ENCODE measurements around the gene PURA.

PURA gene

DNA sequence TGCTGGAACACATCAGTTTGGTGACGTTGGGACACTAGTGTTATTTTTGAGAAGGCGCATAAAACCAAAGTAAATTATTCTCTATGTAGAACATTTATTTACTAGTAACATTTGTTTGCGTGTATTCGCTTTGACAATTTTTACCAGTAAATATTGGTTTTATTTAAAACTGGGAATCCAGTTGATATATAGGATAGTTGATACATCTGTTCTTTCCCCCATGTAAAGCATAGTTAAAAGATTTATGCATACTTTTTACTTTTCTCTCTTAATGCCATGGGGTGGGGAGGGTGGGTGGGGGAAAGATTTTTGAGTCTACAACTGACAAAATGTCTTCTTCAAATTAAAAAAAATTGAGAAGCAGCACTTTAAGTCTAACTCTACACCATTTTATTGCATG lies 11.7 kb downstream of the PURA start, which contains the start of gene IGIP:
Gene IGIP (plus strand): TSS at position 301 of the 400 bp plus-strand sequence. CDS start 2,540 bp downstream, outside the sequence.
- no peak within 1 kb of the TSS for H2AK5ac ChIP-seq (ENCODE audit: low read length)
- no peak within 1 kb of the TSS for H2BK5ac ChIP-seq (ENCODE audit: low read depth, low read length, poor library complexity)
- H3K79me1 ChIP-seq (ENCODE audit: low read length) = no peaks in the 10 kb centered on the region
- no peak within 1 kb of the TSS for H3K14ac ChIP-seq (ENCODE audit: low read length)
- H4K12ac ChIP-seq (ENCODE audit: low read depth, low read length) = no peak within 1 kb of the TSS
- H3K27me3 ChIP-seq (ENCODE audit: insufficient read depth, low read length) = peaks cover 3% of the 10 kb centered on the region
- no peak for DNase-seq
- H3K36me3 ChIP-seq (ENCODE audit: control insufficient read depth in 1 of 2, insufficient read depth in 2 of 2, low read length in 2 of 2) = no peaks in the 10 kb centered on the region
- no peak within 1 kb of the TSS for H4K8ac ChIP-seq (ENCODE audit: low read depth, low read length)
- no peak within 1 kb of the TSS for H2AFZ ChIP-seq (ENCODE audit: insufficient read depth, low read length, poor library complexity)
- no peak within 1 kb of the TSS for H2BK120ac ChIP-seq (ENCODE audit: insufficient read depth, low read length, poor library complexity)
- no CpG with 5 or more reads among the region's 4 CpGs for WGBS (ENCODE audit: extremely low coverage, insufficient coverage, insufficient read length)
- no peak within 1 kb of the TSS for H3K4ac ChIP-seq (ENCODE audit: low read depth, low read length)
- no peak within 1 kb of the TSS for H3K27ac ChIP-seq (ENCODE audit: low read depth, low read length)
- no peak within 1 kb of the TSS for H3K18ac ChIP-seq (ENCODE audit: low read length)
- H3K9me3 ChIP-seq (ENCODE audit: insufficient read depth, low read depth, low read length) = no peaks in the 10 kb centered on the region
- H3K4me1 ChIP-seq (ENCODE audit: control insufficient read depth in 1 of 2, insufficient read depth in 2 of 2, low read length in 2 of 2) = no peaks in the 10 kb centered on the region
- H3K23ac ChIP-seq (ENCODE audit: low read length) = no peak within 1 kb of the TSS
- H4K91ac ChIP-seq (ENCODE audit: low read depth, low read length) = no peak within 1 kb of the TSS
- no peaks in the 10 kb centered on the region for H3K79me2 ChIP-seq (ENCODE audit: control insufficient read depth, insufficient read depth, low read length, poor library complexity)
- H3K4me3 ChIP-seq (ENCODE audit: low read depth, low read length) = no peak within 1 kb of the TSS
- H2BK12ac ChIP-seq (ENCODE audit: low read length) = no peak within 1 kb of the TSS
- no peak within 1 kb of the TSS for H3K9ac ChIP-seq (ENCODE audit: low read length)
- no peak within 1 kb of the TSS for H3K4me2 ChIP-seq (ENCODE audit: low read length)

DNA sequence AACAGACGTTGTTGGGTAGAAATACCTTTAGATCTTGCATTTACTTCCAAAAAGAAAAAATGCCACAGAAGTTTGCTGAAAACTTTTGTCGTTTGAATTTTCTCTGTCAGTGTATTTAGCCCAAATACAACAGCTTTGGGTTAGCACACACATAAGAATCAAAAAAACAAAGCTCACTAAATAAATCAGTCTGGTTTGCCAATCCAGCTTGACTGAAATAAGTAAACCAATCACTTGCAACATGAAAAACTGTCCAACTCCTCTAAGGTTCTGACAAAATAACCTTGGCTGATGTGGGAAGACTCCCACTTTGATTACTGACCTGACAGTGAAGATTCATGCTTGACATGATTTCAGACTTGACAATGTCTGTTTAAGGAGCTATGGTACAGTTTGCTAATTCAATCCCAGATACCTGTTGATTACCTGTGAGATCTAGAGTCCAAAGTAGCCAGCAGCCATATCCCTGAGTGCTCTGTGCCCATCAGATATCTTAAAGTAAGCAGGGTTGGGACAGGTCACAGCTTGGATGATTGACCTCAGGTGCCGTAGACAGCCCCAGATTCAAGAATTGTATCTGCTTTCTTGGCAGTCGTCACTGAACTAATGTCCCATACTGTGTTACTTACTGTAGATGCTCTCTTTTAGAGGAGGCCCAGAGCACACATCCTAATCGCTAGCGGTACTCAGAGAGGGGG lies 12.6 kb downstream of the PURA start:
- H3K36me3 ChIP-seq (ENCODE audit: control insufficient read depth in 1 of 2, insufficient read depth in 2 of 2, low read length in 2 of 2) = no peaks in the 10 kb centered on the region
- H4K8ac ChIP-seq (ENCODE audit: low read depth, low read length) = no peak overlapping the region
- no peak overlapping the region for H4K12ac ChIP-seq (ENCODE audit: low read depth, low read length)
- no peaks in the 10 kb centered on the region for H3K79me1 ChIP-seq (ENCODE audit: low read length)
- H2BK5ac ChIP-seq (ENCODE audit: low read depth, low read length, poor library complexity) = no peak overlapping the region
- H3K4me2 ChIP-seq (ENCODE audit: low read length) = no peak overlapping the region
- H2AFZ ChIP-seq (ENCODE audit: insufficient read depth, low read length, poor library complexity) = no peak overlapping the region
- no peak overlapping the region for H3K18ac ChIP-seq (ENCODE audit: low read length)
- H2BK12ac ChIP-seq (ENCODE audit: low read length) = no peak overlapping the region
- H3K4ac ChIP-seq (ENCODE audit: low read depth, low read length) = no peak overlapping the region
- H3K14ac ChIP-seq (ENCODE audit: low read length) = no peak overlapping the region
- no peak overlapping the region for H2BK120ac ChIP-seq (ENCODE audit: insufficient read depth, low read length, poor library complexity)
- H4K91ac ChIP-seq (ENCODE audit: low read depth, low read length) = no peak overlapping the region
- no peaks in the 10 kb centered on the region for H3K79me2 ChIP-seq (ENCODE audit: control insufficient read depth, insufficient read depth, low read length, poor library complexity)
- no peak overlapping the region for H3K9ac ChIP-seq (ENCODE audit: low read length)
- no CpG with 5 or more reads among the region's 6 CpGs for WGBS (ENCODE audit: extremely low coverage, insufficient coverage, insufficient read length)
- no peak overlapping the region for H3K4me3 ChIP-seq (ENCODE audit: low read depth, low read length)
- H3K27me3 ChIP-seq (ENCODE audit: insufficient read depth, low read length) = peaks cover 3% of the 10 kb centered on the region
- no peaks in the 10 kb centered on the region for H3K4me1 ChIP-seq (ENCODE audit: control insufficient read depth in 1 of 2, insufficient read depth in 2 of 2, low read length in 2 of 2)
- H3K27ac ChIP-seq (ENCODE audit: low read depth, low read length) = no peak overlapping the region
- H2AK5ac ChIP-seq (ENCODE audit: low read length) = no peak overlapping the region
- no peak for DNase-seq
- H3K23ac ChIP-seq (ENCODE audit: low read length) = no peak overlapping the region
- no peaks in the 10 kb centered on the region for H3K9me3 ChIP-seq (ENCODE audit: insufficient read depth, low read depth, low read length)

DNA sequence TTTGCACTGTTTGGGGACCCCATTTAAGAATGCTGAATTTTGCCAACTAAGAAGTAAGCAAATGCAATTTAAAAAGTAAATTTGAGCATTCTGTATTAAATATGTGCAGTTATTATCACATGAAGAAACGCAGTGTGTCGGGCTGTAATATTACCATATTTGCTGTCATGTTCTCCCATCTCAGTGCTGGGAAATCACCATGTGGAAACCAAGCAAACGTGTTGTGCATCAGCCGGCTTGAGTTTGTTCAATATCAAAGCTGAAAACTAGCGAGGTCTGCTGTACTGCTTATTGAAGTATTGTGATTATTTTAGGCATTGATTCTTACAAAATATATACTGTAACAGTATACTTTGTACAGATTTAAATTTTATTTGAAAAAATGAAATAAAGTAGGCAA lies 14.5 kb downstream of the PURA start:
- Histone ChIP-seq H3K23ac (ENCODE audit: low read length) (no peak overlapping the region), H3K36me3 (ENCODE audit: control insufficient read depth in 1 of 2, insufficient read depth in 2 of 2, low read length in 2 of 2) (no peaks in the 10 kb centered on the region), H3K9ac (ENCODE audit: low read length) (no peak overlapping the region), H2AFZ (ENCODE audit: insufficient read depth, low read length, poor library complexity) (no peak overlapping the region), H3K79me2 (ENCODE audit: control insufficient read depth, insufficient read depth, low read length, poor library complexity) (no peaks in the 10 kb centered on the region), H3K27me3 (ENCODE audit: insufficient read depth, low read length) (peaks cover 3% of the 10 kb centered on the region), H2BK12ac (ENCODE audit: low read length) (no peak overlapping the region), H3K18ac (ENCODE audit: low read length) (no peak overlapping the region), H3K14ac (ENCODE audit: low read length) (no peak overlapping the region), H3K27ac (ENCODE audit: low read depth, low read length) (no peak overlapping the region), H2AK5ac (ENCODE audit: low read length) (no peak overlapping the region), H3K79me1 (ENCODE audit: low read length) (no peaks in the 10 kb centered on the region), H3K4me3 (ENCODE audit: low read depth, low read length) (no peak overlapping the region), H3K9me3 (ENCODE audit: insufficient read depth, low read depth, low read length) (no peaks in the 10 kb centered on the region), H2BK120ac (ENCODE audit: insufficient read depth, low read length, poor library complexity) (no peak overlapping the region), H3K4me2 (ENCODE audit: low read length) (no peak overlapping the region), H3K4me1 (ENCODE audit: control insufficient read depth in 1 of 2, insufficient read depth in 2 of 2, low read length in 2 of 2) (no peaks in the 10 kb centered on the region), H4K8ac (ENCODE audit: low read depth, low read length) (no peak overlapping the region), H4K12ac (ENCODE audit: low read depth, low read length) (no peak overlapping the region), H4K91ac (ENCODE audit: low read depth, low read length) (no peak overlapping the region), H2BK5ac (ENCODE audit: low read depth, low read length, poor library complexity) (no peak overlapping the region), H3K4ac (ENCODE audit: low read depth, low read length) (no peak overlapping the region)
- no peak for DNase-seq
- WGBS (ENCODE audit: extremely low coverage, insufficient coverage, insufficient read length) = no CpG with 5 or more reads among the region's 5 CpGs

DNA sequence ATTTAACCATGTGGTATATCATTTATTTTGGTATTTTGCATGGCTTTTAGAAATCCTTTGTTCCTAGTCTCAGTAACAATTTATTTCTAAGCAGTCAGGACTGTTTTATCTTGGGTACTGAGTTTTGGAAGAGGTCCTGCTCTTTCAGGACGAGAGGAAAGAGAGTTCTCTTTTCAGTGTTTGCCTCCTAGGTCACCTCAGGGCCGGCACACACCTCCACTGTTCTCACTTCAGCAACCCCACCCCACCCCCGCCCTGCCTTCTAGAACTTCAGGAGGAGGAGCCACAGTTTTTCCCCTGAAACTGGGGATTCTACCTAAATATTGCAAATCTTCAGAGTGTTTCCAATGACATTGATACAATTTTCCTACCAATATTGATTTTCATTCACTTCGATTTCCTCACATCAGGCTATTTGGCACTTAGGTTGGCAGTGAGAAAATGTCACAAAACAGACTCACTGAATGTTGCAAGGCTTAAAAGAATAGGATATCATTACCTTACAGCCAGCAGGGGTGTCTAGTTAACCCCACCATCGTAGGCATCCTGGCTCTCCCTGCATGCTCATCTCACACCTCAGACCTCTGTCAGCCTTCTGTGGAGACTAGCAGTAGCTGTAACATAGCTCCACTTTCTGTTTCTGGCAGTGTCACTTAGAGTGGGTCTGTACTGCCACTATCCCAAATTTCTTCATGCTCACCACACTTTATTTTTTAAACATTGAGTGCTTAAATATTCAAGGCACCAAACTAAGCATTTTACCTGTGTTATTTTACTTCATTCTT lies 17.2 kb downstream of the PURA start:
- Histone ChIP-seq H3K4me1 (ENCODE audit: control insufficient read depth in 1 of 2, insufficient read depth in 2 of 2, low read length in 2 of 2) (no peaks in the 10 kb centered on the region), H3K36me3 (ENCODE audit: control insufficient read depth in 1 of 2, insufficient read depth in 2 of 2, low read length in 2 of 2) (no peaks in the 10 kb centered on the region), H3K79me2 (ENCODE audit: control insufficient read depth, insufficient read depth, low read length, poor library complexity) (no peaks in the 10 kb centered on the region), H4K8ac (ENCODE audit: low read depth, low read length) (no peak overlapping the region), H2BK5ac (ENCODE audit: low read depth, low read length, poor library complexity) (no peak overlapping the region), H2AFZ (ENCODE audit: insufficient read depth, low read length, poor library complexity) (no peak overlapping the region), H3K27ac (ENCODE audit: low read depth, low read length) (no peak overlapping the region), H3K9me3 (ENCODE audit: insufficient read depth, low read depth, low read length) (no peaks in the 10 kb centered on the region), H3K4ac (ENCODE audit: low read depth, low read length) (no peak overlapping the region), H3K14ac (ENCODE audit: low read length) (no peak overlapping the region), H3K23ac (ENCODE audit: low read length) (no peak overlapping the region), H3K79me1 (ENCODE audit: low read length) (no peaks in the 10 kb centered on the region), H3K18ac (ENCODE audit: low read length) (no peak overlapping the region), H2BK12ac (ENCODE audit: low read length) (no peak overlapping the region), H3K9ac (ENCODE audit: low read length) (no peak overlapping the region), H3K4me2 (ENCODE audit: low read length) (no peak overlapping the region), H4K91ac (ENCODE audit: low read depth, low read length) (no peak overlapping the region), H3K27me3 (ENCODE audit: insufficient read depth, low read length) (peaks cover 3% of the 10 kb centered on the region), H3K4me3 (ENCODE audit: low read depth, low read length) (no peak overlapping the region), H4K12ac (ENCODE audit: low read depth, low read length) (no peak overlapping the region), H2AK5ac (ENCODE audit: low read length) (no peak overlapping the region), H2BK120ac (ENCODE audit: insufficient read depth, low read length, poor library complexity) (no peak overlapping the region)
- WGBS (ENCODE audit: extremely low coverage, insufficient coverage, insufficient read length) = no CpG with 5 or more reads among the region's 5 CpGs
- no peak for DNase-seq
